ENCODE data around the gene ARL16.

GRCh38 chr17:81656835-81657234 is 26.8 kb downstream of the ARL16 start:
- TF ChIP-seq PHF8 (conservative IDR thresholded peaks at IDR 0.05; ENCODE audit: low read depth, low read length) (no peak), POLR2AphosphoS5 (IDR thresholded peaks at IDR 0.05; ENCODE audit: low read depth, low read length) (no peak), HDAC6 (IDR thresholded peaks at IDR 0.05; ENCODE audit: low read depth, low read length) (no peak), ZNF274 (IDR thresholded peaks at IDR 0.05; ENCODE audit: borderline replicate concordance, extremely low read depth, low read length) (no peak), CHD7 (IDR thresholded peaks at IDR 0.05; ENCODE audit: insufficient replicate concordance, low read length) (no peak), POLR2A (IDR thresholded peaks at IDR 0.05; ENCODE audit: control extremely low read depth in 1 of 2, low read depth in 2 of 2, low read length in 2 of 2) (no peak), SP4 (IDR thresholded peaks at IDR 0.05; ENCODE audit: low read length) (no peak), CTCF (IDR thresholded peaks at IDR 0.05; ENCODE audit: control extremely low read depth in 1 of 3, insufficient read depth in 1 of 3, low read depth in 1 of 3, low read length in 3 of 3) (no peak), MAX (IDR thresholded peaks at IDR 0.05) (no peak), JUN (IDR thresholded peaks at IDR 0.05; ENCODE audit: low read depth, low read length) (no peak), RFX5 (IDR thresholded peaks at IDR 0.05; ENCODE audit: borderline replicate concordance, low read depth, low read length) (no peak), BCL11A (IDR thresholded peaks at IDR 0.05; ENCODE audit: low read depth in 2 of 2, low read length in 2 of 2) (no peak), CHD2 (IDR thresholded peaks at IDR 0.05; ENCODE audit: low read length) (no peak), SUZ12 (IDR thresholded peaks at IDR 0.05; ENCODE audit: low read length) (no peak)
